GM19240 (cell line): ENCODE data around the gene TNPO3.
"Not testable (repeated sequence)": the region's sequence is repeated elsewhere in the genome, so short reads cannot be mapped to it uniquely, and the experiment has no call there.

Experiments
- DNase-seq: peaks from one replicate; pipeline ENCODE4 v3.0.0; 2011; ENCODE audit warnings: low spot score; ENCODE audit not compliant: insufficient read length

TNPO3 gene

DNA sequence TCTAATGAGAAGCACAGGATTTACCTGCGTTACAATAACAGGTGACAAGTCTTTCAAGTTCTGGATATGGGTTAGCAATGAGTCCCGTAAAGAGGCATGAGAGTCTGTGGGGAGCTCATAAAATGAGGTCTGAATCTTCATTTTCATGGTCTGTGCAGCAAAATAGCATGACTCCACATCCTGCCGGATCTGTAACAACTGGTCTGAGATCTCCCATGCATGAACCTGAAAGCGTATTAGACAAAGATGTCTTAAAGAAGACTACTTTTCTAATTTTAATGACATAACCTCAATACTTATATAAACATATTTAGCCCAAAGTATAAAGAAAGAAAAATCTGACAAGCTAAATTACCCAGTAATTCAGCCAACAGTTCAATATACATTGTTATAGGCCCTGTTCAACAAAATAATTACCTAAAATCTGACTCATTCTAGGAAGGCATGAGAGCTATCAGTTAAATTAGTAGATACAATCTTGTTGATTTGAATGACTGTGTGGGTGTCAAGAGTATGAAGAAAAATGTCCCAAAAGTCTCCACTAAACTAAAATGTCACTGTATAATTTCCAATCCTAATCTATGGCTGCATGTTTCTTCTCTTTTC is 36.9 kb downstream of the TNPO3 start:
- no peak for DNase-seq

DNA sequence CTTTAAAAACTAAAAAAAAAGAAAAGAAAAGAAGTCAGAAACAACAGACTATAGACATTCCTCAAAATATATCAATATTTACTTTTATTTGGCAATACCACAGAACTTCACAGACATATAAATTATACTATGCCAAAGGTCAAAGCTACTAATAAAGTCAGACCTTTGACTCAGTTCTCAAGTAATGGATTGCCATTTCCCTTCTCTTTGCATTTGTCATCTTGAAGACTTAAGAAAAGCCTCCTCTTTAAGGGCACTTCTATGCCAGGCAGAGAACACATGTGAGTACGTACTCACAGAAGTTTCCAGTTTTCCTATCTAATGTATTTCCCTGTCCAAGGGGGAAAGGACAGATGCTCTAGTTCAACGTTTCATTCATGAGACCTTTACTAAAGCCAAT is 37.6 kb downstream of the TNPO3 start:
- no peak for DNase-seq

DNA sequence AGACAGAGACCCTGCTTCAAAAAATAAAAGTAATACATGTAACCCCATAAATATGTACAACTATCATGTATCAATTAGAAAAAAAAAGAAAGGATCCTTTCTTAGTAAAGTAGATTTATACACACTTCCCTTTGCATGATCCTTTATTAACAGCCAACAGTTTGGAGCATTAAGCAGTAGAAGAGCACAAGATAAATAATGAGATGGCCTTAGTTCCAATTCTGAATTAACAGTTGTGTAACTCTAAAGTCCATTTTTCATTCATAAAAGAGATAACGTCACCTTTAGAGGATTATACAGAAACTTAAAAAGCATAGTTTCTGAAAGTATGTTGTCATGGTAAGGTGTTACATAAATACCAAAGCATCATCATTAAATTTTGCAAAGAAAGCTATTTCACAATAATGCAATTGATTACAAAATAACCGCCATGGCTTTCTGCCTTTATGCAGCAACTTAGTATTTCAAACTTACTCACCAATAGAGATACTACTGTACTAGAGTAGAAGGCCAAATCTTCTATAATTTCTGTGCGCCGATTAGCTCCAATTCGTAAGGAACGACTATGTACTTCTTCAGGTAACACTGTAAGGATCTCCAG is 40.3 kb downstream of the TNPO3 start:
- no peak for DNase-seq

GRCh38 chr7:129013048-129013724 is 41.7 kb downstream of the TNPO3 start:
- no peak for DNase-seq

DNA sequence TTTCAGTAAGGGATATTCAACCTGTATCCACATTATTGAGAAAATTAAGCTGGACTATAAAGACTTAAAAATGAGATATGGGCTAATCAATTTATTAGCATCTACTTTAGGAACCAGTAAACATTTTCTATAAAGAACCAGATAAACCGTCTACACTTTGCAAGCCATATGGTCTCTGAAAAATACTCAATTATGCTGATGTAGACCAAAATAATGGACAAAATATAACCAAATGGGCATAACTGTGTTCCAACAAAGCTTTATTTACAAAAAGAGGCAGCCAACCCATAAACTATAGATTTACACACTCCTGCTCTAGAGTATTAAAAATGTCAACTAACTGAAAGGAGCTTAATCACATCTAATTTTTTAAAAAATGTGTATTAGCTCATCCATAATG is 42.3 kb downstream of the TNPO3 start:
- DNase-seq = no peak

DNA sequence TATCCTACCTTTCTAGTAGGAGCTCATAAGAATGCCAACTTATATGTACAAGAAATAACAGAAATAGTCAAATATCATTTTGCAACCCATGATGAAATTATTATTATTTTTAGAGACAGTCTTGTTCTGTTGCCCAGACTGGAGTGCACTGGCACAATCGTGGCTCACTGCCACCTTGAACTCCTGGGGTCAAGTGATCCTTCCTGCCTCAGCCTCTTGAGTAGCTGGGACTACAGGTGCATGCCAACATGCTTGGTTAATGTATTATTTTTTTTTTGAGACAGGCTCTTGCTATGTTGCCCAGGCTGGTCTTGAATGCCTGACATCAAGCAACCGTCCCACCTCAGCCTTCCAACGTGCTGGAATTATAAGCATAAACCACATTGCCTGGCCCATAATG is 44.8 kb downstream of the TNPO3 start:
- DNase-seq = no peak

- DNase-seq = no peak
Measured at GRCh38 chr7:129009437-129009836, 45.5 kb downstream of the TNPO3 start.

DNA sequence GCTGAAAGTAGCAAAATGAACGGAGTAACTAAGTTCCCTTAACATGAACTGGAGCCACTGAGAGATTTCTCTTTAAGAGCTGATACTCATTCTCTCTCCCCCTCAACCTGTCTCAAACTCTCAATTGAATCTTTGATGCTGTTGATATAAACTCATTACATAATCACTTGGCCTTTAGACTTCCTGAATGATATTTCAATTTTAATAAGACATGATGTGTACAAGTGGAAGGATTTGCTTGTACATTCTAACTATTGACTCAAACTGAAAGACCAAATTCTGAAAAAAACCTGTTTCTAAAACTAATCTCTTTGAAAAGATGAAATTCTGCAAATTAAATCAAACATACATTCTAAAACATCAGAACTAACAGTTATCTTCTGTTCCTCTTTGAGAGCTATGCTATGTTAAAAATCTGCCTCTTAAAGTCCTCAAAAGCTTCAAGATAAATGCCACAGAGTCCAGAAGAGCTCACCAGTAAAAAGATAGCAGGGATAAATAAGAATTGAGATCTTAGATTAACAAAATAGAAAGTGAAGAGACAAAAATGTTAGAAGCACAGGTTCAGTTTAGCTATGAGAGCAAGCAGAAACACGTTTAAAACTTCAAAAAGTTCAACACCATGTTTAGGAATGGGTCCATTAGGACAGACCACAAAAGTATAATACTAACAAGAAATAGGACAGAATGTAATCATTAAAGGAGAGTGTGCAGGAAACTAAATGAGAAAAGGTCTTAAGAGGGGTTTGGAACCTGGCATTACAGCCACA is 46.1 kb downstream of the TNPO3 start:
- no peak for DNase-seq

- DNase-seq = no peak
Measured at GRCh38 chr7:129007572-129007971, 47.3 kb downstream of the TNPO3 start.

DNA sequence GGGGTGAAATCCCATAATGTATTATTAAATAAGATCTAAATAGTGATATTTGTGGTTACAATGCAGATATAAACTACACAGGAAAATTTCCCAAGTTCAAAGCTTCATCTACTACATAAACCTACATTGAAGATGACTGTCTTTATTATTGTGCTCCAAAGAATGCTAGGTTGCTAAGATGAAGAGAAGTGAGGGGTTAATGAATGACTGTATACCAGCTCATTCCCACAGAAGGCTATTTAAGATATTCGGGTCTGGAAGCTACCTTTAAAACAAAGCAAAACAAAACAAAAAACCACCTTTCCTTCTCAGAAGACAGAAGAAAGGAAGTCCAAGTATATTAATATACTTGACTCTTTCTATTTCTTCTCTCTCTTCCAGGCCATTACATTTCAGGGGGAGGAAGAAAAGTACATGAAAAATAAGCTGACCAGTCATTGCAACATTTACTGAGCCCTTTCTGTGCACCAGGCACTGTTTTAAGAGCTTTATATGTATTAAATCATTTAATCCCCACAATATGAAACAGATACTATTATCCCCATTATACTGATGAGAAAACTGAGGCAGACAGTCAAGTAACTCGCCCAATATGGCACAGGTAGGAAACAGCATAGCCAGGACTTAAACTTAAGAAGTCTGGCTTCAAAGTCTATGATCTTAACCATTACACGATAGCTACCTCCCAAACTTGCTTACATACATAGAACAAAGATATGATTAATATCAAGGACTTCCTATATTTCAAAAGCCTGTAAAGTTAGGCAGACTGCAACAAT is 48.1 kb downstream of the TNPO3 start:
- no peak for DNase-seq

DNA sequence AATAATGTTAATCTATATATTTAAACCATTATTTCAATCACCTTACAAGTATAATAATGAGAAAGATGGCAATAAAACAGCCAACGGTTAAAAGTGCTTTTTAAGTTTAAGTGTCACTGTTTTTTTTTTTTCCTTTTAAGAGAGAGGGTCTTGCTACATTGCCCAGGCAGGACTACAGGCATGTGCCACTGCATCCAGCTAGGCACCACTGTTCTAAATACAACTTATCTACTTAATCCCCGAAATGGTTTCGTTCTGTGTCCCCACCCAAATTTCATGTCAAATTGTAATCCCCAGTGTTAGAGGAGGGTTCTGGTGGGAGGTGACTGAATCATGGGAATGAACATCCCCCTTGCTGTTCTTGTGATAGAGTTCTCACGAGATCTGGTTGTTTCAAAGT is 49.7 kb downstream of the TNPO3 start:
- no peak for DNase-seq

DNA sequence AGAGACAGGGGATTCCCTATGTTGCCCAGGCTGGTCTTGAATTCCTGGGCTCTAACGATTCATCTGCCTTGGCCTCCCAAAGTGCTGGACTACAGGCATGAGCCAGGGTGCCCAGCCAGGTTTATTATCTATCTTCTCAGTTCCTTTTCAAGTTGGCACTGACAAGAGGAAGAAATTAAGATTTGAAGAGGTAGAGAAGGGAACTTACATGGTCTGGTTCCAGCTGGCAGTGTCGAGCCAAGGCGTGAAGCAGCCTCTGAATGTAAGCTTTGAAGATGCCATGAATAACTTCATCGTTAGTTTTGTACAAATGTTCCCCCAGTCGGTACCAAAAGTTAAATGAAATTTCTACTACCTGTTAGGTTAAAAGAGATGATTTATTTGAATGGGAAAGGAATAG is 57.7 kb downstream of the TNPO3 start:
- DNase-seq = no peak

DNA sequence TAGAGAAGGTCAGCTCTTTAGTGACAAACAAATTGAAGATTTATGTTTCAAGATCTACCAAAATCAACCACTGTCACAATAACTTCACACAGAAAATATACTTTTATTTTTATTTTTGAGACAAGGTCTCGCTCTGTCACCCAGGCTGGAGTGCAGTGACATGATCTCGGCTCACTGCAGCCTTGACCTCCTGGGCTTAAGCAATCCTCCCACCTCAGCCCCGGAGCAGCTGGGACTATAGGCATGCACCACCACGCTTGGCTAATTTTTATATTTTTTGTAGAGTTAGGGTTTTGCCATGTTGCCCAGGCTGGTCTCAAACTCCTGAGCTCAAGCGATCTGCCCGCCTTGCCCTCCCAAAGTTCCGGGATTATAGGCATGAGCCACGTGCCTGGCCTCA is 60.4 kb downstream of the TNPO3 start:
- DNase-seq = not testable (repeated sequence)

GRCh38 chr7:128993419-128993818 is 61.5 kb downstream of the TNPO3 start:
- no peak for DNase-seq

DNA sequence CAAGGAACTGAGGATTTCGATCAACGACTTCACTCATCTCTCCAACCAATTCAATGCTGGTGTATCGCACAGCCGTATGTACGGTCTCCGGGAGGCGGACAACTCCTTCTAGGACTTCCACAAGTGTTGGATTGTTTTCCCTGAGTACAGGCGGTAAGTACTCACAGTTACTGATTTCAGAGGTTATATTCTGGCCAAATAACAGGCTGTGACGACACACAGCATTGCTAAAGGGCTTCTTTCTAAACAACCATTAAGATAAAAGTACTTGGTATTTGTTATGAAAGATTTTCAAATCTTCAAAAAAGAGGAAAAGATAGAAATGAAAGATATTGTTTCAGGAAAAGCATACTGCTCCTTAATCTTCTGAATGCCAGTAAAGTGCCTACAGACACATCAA is 65.0 kb downstream of the TNPO3 start:
- DNase-seq = no peak

- no peak for DNase-seq
Measured at GRCh38 chr7:128988372-128988771, 66.5 kb downstream of the TNPO3 start.

DNA sequence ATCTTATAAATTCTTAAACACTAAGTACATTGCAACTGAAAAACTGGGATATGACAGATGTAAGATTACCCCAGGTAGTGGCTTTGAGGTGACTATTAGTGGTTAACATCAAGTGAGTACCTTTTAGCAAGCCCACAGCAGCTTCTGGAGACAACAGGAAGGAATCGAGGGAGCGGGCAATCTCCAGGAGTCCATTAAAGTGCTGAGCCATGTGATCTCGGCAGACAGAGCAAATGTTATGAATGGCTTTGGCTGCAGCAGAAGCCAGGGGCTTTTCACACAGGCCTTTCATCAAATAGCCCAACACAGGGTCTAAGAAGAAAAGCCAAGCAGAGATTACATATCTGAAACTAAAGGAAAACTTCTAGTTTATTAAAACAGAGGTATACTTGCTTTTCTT is 68.3 kb downstream of the TNPO3 start:
- no peak for DNase-seq

DNA sequence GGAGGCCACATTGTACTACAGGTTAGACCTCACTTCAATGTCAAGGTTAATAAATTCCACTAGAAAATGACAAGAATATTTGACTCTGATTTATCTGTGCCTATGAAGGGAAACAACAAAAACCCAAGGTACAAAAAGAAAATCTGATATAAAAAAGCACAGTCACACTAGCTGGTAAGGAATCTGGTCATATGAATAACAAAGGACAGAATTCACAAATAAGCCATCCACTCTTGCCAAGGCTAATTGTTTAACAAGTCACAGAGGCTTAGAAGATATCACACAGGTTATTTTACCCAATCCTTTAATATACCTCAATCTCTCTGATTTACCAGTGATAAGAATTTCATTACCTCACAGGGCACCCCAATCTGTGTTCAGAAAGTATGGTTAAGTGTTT is 69.3 kb downstream of the TNPO3 start:
- no peak for DNase-seq

DNA sequence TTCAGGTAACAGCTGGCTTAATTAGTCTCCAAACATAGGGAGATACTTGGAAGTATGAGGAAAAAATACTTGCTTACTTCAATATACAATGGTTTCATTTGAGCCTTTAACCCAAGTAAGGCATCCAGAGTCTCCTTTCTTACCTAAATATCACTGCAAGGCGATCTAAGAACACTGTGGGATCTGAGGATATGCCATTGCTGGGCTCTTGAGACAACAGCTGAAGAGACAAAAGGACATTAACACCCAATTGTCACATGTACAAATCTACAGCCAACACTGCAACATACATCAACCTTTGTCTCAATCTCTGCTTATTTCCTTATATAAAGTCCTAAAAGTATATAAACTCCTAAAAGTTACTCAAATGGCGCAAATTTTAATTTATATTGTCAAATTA is 72.8 kb downstream of the TNPO3 start:
- no peak for DNase-seq

DNA sequence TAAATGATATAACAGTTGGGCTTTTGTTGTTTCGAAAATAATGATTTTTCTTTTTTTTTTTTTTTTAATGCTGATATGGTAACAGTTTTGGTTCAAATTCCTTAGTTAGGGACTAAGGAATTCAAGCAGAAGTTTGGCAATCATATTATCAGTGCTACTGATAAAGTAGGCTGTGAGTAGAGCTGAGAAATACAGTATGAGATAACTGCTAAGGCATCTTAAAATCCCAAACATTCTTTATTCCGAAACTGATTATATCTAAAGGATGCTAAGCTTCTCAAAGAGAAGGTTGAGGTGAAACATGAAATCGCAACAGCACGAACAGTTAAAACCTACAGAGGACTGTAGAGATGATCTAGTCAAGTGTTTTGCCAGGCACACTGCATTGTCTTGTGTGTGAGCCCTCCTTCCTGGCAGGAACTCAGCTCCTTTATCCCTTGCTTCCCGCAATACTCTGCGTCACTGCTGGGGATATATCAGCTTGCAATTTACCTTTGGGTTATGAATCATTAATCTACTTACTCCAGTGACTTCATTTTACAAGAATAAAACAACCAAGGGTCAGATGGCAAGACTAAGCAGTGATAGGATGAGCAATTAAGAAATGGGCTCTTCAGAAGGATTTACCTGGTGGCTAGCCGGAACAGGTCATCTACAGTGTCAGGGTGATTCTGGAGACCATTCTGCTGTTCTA is 80.5 kb downstream of the TNPO3 start:
- no peak for DNase-seq

DNA sequence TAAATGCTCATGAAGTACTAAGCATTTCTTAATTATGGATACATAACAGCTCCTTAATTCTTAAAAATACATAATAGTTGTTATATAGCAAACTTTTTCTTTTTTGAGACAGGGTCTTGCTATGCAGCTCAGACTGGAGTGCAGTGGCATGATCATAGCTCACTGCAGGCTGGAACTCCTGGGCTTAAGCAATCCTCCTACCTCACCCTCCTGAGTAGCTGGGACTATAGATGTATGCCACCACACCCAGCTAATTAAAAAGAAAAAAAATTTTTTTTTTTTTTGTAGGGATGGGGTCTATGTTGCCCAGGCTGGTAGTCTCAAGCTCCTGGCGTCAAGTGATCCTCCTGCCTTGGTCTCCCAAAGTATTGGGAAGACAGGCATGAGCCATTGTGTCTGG is 86.3 kb downstream of the TNPO3 start:
- no peak for DNase-seq
